Measurements from ENCODE around the gene GMCL2.

Gene GMCL2

DNA sequence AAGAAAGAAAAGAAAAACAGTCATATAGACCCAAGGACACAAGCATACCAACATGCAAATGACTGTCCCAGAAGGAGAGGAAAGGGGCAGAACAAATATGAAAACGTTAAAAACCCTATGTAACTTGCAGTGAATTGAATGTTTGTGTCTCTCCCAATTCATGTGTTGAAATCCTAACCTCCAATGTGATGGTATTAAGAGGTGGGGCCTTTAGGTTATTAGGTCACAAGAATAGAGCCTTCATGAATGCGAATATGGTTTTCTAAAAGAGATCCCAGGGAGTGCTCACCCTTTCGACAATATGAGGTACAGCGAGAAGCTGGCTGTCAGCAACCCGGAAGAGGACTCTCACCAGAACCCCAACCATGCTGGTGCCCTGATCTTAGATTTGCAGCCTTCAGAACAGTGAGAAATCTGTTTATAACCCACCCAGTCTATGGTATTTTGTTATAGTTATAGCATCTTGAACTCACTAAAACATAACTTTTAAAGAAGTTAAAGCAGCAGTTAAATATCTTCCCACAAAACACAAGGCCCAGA, 31.1 kb upstream of the GMCL2 start:
- Histone ChIP-seq H4K20me1 (ENCODE audit: control insufficient read depth, insufficient read depth, low read depth, low read length) (peaks cover 11% of the 10 kb centered on the region; the same call in 1 of the 2 replicates), H3K4me2 (ENCODE audit: low read length) (no peak overlapping the region), H3K36me3 (ENCODE audit: control insufficient read depth, low read length) (peaks cover 81% of the 10 kb centered on the region), H3K4me1 (ENCODE audit: control insufficient read depth, low read length) (peaks cover 6% of the 10 kb centered on the region), H3F3A (ENCODE audit: control insufficient read depth, insufficient read depth) (peaks cover 54% of the 10 kb centered on the region), H3K9me3 (ENCODE audit: control insufficient read depth, insufficient read depth, low read length) (no peaks in the 10 kb centered on the region), H3K27ac (ENCODE audit: low read depth, low read length) (no peak overlapping the region), H3K79me2 (ENCODE audit: control insufficient read depth, low read length) (peaks cover 2% of the 10 kb centered on the region; the same call in 1 of the 2 replicates), H3K9me2 (replicated peaks; ENCODE audit: control insufficient read depth, low read length) (no peaks in the 10 kb centered on the region), H3K4me3 (ENCODE audit: low read length) (no peak overlapping the region), H3K27me3 (ENCODE audit: control insufficient read depth, low read length) (no peaks in the 10 kb centered on the region)
- TF ChIP-seq, protein P1, sequence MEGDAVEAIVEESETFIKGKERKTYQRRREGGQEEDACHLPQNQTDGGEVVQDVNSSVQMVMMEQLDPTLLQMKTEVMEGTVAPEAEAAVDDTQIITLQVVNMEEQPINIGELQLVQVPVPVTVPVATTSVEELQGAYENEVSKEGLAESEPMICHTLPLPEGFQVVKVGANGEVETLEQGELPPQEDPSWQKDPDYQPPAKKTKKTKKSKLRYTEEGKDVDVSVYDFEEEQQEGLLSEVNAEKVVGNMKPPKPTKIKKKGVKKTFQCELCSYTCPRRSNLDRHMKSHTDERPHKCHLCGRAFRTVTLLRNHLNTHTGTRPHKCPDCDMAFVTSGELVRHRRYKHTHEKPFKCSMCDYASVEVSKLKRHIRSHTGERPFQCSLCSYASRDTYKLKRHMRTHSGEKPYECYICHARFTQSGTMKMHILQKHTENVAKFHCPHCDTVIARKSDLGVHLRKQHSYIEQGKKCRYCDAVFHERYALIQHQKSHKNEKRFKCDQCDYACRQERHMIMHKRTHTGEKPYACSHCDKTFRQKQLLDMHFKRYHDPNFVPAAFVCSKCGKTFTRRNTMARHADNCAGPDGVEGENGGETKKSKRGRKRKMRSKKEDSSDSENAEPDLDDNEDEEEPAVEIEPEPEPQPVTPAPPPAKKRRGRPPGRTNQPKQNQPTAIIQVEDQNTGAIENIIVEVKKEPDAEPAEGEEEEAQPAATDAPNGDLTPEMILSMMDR (IDR thresholded peaks at IDR 0.05; ENCODE audit: low read depth, low read length, poor library complexity, severe bottlenecking) = no peak
- TF ChIP-seq EZH2phosphoT487 (IDR thresholded peaks at IDR 0.05; ENCODE audit: borderline replicate concordance, low read length) = no peak

DNA sequence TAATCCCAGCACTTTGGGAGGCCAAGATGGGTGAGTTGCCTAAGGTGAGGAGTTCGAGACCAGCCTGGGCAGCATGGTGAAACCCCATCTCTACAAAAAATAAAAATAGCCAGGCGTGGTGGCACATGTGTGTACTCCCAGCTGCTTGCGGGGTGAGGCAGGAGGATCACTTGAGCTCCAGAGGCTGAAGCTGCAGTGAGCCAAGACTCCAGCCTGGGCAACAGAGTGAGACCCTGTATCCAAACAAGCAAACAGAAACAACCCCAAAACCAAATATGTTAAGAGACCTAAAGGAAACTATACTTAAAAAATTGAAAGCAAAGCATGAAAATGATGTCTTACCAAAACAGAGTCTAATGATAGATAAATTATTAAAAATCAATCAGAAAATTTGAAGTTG, 29.6 kb upstream of the GMCL2 start:
- Histone ChIP-seq H3K4me2 (ENCODE audit: low read length) (no peak overlapping the region), H3K36me3 (ENCODE audit: control insufficient read depth, low read length) (peaks cover 81% of the 10 kb centered on the region), H3K9me3 (ENCODE audit: control insufficient read depth, insufficient read depth, low read length) (no peaks in the 10 kb centered on the region), H3K4me1 (ENCODE audit: control insufficient read depth, low read length) (peaks cover 6% of the 10 kb centered on the region), H4K20me1 (ENCODE audit: control insufficient read depth, insufficient read depth, low read depth, low read length) (peaks cover 11% of the 10 kb centered on the region; the same call in 1 of the 2 replicates), H3K27ac (ENCODE audit: low read depth, low read length) (no peak overlapping the region), H3K4me3 (ENCODE audit: low read length) (no peak overlapping the region), H3F3A (ENCODE audit: control insufficient read depth, insufficient read depth) (peaks cover 68% of the 10 kb centered on the region), H3K27me3 (ENCODE audit: control insufficient read depth, low read length) (no peaks in the 10 kb centered on the region), H3K9me2 (replicated peaks; ENCODE audit: control insufficient read depth, low read length) (no peaks in the 10 kb centered on the region), H3K79me2 (ENCODE audit: control insufficient read depth, low read length) (peaks cover 2% of the 10 kb centered on the region; the same call in 1 of the 2 replicates)
- no peak for TF ChIP-seq EZH2phosphoT487 (IDR thresholded peaks at IDR 0.05; ENCODE audit: borderline replicate concordance, low read length)
- TF ChIP-seq, protein P1 (IDR thresholded peaks at IDR 0.05; ENCODE audit: low read depth, low read length, poor library complexity, severe bottlenecking) = no peak

DNA sequence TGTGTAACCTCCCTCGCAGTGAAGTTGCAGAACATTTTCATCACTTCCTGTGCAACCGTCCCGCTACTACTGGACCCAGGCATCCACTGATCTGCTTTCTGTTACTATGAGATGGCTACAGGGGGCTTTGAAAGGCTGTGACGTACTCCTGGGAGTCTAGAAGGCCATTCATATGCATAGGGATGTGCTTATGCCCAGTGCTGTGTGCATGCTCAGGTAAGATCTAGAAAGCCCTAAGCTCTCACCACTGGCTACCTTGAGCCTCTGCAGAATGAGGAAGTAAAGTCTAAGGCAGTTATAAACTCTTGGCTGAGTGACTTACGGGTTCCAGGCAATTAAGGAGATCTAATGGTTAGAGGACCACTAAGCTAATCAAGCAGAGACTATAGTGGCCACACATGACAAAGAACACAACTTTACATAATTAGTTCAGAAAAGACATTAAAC, 28.9 kb upstream of the GMCL2 start:
- no peak overlapping the region for H3K4me3 ChIP-seq (ENCODE audit: low read length)
- no peaks in the 10 kb centered on the region for H3K27me3 ChIP-seq (ENCODE audit: control insufficient read depth, low read length)
- no peak overlapping the region for H3K27ac ChIP-seq (ENCODE audit: low read depth, low read length)
- no peak for TF ChIP-seq EZH2phosphoT487 (IDR thresholded peaks at IDR 0.05; ENCODE audit: borderline replicate concordance, low read length)
- TF ChIP-seq, protein P1 (IDR thresholded peaks at IDR 0.05; ENCODE audit: low read depth, low read length, poor library complexity, severe bottlenecking) = no peak
- H3K9me3 ChIP-seq (ENCODE audit: control insufficient read depth, insufficient read depth, low read length) = no peaks in the 10 kb centered on the region
- H3K4me2 ChIP-seq (ENCODE audit: low read length) = no peak overlapping the region
- peaks cover 81% of the 10 kb centered on the region for H3K36me3 ChIP-seq (ENCODE audit: control insufficient read depth, low read length)
- no peaks in the 10 kb centered on the region for H3K9me2 ChIP-seq (replicated peaks; ENCODE audit: control insufficient read depth, low read length)
- H4K20me1 ChIP-seq (ENCODE audit: control insufficient read depth, insufficient read depth, low read depth, low read length) = peaks cover 8% of the 10 kb centered on the region; the same call in 1 of the 2 replicates
- H3K4me1 ChIP-seq (ENCODE audit: control insufficient read depth, low read length) = peaks cover 6% of the 10 kb centered on the region
- 0 out of 2 replicates have a peak, but pooled peaks cover 2% of the 10 kb centered on the region for H3K79me2 ChIP-seq (ENCODE audit: control insufficient read depth, low read length)
- H3F3A ChIP-seq (ENCODE audit: control insufficient read depth, insufficient read depth) = peaks cover 68% of the 10 kb centered on the region
